GM18508 (cell line): ENCODE results near the gene CXCL9.
A peak's percentile ranks its signal among the peaks of the same experiment; 100 is the strongest.
"Not testable (repeated sequence)": the region's sequence is repeated elsewhere in the genome, so short reads cannot be mapped to it uniquely, and the experiment has no call there.

ENCODE experiments used
- ATAC-seq: cut with Tn5 transposase; IDR thresholded peaks from one replicate; pipeline ENCODE4 v1.9.1; 2021; ENCODE audit warnings: moderate number of reproducible peaks; ENCODE audit not compliant: insufficient read depth, unreplicated experiment

The CXCL9 gene

DNA sequence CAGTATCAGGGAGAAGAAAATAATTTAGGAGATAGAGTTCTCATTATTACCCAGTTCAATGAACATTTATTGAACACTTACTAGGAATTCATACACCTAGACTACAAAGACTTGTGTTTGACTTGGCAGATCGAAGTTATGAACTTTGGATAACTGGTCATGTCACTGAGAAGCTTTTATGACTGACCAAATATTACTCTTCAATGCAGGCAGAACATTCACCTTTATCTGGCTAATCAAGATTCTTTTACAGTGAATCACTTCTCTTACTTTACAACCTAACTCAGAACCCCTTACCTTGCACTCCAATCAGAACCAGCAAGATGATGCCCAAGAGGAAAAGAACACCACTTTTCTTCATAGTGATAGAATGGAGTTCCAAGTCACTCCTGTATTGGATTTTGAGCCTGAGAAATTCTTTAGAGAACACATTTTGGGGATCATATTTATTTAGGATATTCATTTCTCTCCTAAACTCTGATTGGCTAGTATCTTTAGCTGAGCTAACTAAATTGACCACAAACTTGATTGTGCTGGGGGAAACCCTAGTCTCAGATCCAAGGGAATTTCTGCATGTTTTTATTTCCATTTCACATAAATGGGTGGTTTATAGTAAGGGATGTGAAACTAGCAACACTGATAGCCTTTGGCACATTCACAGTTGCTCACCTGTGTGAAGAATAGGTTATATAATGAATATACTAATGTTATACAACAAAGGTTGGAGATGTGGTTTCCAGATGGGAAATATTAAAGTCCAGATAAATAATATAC is at the start of gene CXCL9:
Gene CXCL9 (minus strand): TSS at position 421 of the 774 bp plus-strand sequence. CDS start 60 bp downstream, at position 361.
- no peak for ATAC-seq

DNA sequence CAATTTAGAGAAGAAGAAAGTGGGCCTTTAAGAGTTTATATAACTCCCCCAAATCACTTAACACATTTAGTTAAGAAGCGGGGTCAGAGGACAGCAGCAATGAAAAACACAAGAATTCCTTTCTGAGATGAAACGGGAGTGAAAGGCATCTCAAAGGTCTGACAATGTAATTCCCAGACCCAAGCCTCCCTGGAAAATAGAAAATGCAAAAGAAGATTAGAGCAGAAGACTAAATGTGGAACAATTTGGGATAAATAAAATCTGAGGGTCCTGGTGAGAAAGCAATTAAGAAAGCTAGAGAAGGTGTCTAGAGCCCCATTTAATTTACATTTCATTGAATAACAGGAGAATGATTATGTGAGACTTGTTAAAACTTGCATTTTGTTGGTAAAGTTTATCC is 48.1 kb upstream of the CXCL9 start:
- no peak for ATAC-seq

DNA sequence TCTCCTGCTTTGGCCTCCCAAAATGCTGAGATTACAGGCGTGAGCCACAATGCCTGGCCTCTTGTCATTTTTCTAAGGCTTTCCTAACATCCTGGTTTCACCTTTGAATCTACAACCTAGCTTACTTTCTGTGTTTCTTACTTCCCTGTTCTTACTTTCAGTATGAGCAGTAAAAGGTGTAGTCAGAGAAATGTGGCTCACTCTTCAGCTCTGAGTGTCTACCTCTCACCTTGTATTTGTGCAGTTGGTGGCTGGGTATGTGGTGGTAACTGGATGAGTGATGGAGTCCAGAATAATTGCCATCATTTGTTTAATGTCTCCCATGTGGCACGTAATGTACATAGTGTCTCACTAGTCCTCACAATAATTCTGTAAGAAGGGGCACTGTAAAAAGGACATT is 47.7 kb upstream of the CXCL9 start:
- peak; percentile 98 for ATAC-seq

DNA sequence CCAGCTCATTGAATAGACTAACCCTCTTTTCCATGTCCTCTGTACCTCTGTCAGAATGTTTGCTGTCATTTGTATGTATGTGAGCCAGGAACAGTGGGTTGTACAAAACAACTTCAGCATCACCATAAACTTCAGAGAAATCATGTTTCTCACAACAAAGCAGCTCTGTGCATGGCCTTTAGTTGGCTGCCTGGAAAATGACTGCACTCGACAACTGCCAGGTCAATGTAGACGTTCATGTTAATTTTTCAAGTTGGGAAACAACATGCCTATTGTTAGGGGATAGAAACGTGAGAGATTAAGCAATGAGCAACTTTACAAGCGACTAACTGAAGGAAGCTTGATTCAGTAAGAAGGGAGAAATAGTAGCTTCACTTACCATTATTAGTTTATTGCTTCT is 46.4 kb upstream of the CXCL9 start:
- no peak for ATAC-seq

DNA sequence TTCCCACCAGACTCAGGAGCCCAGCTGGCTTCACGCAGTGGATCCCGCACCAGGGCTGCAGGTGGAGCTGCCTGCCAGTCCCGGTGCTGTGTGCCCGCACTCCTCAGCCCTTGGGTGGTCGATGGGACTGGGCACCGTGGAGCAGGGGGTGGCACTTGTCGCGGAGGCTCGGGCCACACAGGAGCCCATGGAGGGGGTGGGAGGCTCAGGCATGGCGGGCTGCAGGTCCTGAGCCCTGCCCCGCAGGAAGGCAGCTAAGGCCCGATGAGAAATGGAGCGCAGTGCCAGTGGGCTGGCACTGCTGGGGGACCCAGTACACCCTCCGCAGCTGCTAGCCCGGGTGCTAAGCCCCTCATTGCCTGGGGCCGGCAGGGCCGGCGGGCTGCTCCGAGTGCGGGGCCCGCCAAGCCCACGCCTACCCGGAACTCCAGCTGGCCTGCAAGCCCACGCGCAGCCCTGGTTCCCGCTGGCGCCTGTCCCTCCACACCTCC is 43.3 kb upstream of the CXCL9 start:
- ATAC-seq: not testable (repeated sequence)

DNA sequence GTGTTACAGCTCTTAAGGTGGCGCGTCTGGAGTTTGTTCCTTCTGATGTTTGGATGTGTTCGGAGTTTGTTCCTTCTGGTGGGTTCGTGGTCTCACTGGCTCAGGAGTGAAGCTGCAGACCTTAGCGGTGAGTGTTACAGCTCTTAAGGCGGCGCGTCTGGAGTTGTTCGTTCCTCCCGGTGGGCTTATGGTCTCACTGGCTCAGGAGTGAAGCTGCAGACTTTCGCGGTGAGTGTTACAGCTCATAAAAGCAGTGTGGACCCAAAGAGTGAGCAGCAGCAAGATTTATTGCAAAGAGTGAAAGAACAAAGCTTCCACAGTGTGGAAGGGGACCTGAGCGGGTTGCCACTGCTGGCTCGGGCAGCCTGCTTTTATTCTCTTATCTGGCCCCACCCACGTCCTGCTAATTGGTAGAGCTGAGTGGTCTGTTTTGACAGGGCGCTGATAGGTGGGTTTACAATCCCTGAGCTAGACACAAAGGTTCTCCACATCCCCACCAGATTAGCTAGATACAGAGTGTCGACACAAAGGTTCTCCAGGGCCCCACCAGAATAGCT is 42.6 kb upstream of the CXCL9 start:
- not testable (repeated sequence) for ATAC-seq

DNA sequence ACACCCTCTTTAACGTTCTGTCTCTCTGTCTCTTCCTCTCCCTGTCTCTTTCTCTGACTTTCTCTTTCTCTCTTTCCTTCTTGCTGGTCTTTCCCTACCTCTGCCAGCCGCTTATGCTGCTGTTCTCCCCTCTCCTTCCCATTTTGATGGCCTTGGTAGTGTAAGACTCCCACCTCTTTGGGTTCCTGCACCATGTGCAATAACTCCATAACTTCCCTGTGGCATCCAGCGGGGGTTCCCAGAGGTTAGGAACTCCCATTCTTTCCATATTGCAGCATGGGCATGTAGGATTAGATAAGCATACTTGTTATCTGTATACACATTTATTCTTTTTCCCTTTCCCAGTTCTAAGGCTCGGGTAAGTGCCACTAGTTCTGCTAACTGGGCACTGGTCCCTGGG is 37.4 kb upstream of the CXCL9 start:
- not testable (repeated sequence) for ATAC-seq

DNA sequence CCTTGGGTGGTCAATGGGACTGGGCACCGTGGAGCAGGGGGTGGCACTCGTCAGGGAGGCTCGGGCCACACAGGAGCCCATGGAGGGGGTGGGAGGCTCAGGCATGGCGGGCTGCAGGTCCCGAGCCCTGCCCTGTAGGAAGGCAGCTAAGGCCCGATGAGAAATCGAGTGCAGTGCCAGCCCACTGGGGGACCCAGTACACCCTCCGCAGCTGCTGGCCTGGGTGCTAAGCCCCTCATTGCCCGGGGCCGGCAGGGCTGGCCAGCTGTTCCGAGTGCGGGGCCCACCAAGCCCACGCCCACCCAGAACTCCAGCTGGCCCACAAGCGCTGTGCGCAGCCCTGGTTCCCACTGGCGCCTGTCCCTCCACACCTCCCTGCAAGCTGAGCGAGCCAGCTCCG is 36.0 kb upstream of the CXCL9 start:
- not testable (repeated sequence) for ATAC-seq

DNA sequence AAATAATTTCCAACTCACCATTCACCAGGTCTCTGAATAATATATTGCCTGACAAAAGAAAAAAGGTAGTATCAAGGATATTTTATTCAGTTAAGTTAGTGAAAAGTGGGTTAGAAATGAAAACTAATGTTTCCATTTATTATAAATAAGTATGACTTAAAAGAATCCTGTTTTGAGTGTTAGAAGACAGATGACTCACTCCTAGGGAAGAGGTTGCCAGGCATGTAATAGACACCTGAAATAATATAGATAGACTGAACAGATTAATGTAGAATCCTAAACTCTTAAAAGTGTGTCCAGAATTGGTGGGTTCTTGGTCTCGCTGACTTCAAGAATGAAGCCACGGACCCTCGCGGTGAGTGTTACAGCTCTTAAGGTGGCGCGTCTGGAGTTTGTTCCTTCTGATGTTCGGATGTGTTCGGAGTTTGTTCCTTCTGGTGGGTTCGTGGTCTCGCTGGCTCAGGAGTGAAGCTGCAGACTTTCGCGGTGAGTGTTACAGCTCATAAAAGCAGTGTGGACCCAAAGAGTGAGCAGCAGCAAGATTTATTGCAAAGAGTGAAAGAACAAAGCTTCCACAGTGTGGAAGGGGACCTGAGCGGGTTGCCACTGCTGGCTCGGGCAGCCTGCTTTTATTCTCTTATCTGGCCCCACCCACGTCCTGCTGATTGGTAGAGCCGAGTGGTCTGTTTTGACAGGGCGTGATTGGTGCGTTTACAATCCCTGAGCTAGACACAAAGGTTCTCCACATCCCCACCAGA is 35.1 kb upstream of the CXCL9 start:
- not testable (repeated sequence) for ATAC-seq

DNA sequence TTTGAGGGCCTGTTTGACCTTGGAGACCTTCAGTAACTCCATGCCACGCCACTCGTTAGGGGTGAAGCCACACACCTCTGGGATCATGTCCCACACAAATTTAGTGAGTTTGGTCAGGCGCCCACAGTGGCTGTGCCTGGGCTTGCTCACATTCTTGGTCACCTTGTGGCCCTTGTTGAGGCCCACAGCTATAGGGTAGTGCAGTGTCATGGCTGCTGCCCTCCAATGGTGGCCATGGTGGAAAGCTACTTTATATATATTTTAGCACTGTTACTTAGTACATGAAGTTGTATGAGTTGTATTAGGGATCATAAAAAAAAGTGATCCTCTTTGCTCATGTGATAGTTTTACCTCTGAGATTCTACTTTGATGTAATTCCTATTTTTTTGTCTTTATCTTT is 29.5 kb upstream of the CXCL9 start:
- no peak for ATAC-seq

DNA sequence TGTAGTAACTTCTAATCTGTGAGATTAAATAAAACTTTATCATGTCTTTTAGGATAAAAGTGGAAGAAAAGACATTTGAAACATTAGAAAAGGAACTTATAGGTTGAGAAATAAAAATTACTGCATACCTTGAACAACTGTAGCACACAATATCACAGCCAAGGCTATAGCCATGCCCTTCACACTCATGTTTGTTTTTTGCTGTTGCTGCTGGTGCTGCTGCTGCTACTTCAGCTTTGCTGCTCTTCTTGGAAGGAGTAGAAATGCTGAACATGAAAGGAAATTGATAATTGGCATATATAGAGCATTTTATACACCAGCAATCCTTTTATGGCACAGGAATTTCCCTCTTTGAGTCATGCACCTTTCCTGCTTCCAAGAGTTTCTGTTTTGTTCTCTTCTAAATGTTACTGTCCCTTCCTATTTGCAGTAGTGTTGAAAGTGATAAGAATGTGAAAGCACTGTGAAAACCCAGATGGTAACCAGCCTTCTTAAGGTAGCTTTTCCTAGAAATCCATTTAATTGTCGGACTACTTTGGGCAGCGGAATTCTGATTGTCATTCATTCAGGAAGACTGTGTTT is 28.6 kb upstream of the CXCL9 start, which contains the start of gene CXCL11:
Gene CXCL11 (minus strand): TSS at position 272 of the 582 bp plus-strand sequence. CDS start 83 bp downstream, at position 189.
- no peak for ATAC-seq

DNA sequence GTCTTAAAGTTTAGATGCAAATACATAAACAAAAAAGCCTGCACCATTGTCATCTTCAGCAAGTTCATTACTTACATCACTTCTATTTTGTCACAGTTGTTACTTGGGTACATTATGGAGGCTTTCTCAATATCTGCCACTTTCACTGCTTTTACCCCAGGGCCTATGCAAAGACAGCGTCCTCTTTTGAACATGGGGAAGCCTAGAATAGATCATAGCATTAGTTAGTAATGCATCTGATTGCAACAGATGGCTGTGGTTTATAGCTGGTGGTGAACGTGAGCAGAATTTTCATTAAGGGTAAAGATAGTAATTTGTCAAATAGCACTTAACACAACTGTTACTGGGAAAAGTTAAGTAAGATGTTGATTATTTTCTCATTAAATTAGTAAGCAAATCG is 27.8 kb upstream of the CXCL9 start:
- no peak for ATAC-seq

DNA sequence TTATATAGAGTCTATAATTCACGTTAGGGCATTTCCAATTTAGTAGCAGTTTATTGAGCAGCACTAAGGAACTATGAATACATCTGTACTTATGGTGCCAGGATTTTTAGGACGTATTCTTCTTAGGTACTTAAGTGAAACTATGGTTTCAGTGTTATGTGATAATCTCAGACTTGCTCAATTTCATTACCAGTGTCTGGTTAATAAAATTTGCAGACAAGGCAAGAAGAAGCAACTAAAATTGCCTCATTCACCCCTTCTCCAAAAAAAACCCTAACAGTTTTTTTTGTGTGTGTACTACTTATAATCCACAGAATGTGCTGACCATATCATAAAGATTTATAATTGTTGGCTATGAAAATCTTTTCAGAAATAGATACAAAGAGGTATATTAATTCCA is 22.0 kb upstream of the CXCL9 start:
- ATAC-seq: no peak

DNA sequence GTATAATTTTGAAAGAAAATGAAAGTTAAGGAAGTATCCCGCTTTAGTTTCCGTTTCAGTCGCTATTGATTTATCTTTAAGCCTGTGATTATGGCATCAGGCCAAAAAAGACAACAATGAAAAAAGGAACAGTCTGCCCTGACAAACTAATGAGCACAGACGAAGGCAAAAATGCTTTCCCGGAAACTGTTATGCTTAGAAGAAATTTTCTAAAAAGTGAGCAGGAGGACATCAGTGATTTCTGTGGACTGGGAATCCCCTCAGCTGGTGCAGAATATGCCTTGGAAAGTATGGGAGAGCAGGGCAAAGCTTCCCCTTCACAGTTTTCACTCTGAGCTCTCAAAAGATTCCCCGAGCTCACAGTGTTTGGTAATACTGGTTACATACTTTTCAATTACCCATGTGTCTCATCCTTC is 21.0 kb upstream of the CXCL9 start:
- ATAC-seq: no peak

DNA sequence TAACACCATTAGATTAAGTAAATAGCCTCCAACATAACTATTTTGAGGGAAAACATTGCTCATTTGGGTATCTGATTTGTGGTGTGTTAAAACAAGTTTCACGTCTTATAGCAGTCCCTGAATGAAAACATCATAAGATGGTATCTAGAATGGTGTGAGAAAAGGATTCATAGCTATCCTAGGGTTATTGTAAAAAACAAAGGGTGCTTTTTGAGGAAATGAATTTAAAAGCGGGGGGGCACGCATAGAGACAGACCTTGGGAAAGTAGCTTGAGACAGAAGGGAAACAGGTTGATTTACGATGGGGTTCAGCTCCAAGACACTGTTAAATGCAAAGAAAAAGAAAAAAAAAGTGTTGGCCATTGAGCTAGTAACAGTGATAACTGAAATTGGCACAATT is 16.8 kb upstream of the CXCL9 start:
- ATAC-seq: no peak

DNA sequence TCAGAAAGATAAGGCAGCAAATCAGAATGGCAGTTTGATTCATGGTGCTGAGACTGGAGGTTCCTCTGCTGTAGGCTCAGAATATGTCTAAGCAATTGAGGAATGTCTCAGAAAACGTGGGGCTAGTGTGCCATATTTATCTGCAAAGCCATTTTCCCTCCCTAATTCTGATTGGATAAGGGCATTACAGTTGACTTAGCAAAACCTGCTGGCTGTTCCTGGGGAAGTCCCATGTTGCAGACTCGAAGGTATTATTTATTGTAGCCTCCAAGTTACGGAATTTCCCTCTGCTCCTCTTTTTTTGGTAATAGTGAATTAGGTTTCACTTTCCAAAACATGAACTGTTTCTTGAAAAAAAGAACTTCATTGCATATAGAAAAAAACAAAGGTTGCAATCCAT is 16.1 kb upstream of the CXCL9 start, which contains the start of gene CXCL10:
Gene CXCL10 (minus strand): TSS at position 109 of the 400 bp plus-strand sequence. CDS start 66 bp downstream, at position 43.
- no peak for ATAC-seq

DNA sequence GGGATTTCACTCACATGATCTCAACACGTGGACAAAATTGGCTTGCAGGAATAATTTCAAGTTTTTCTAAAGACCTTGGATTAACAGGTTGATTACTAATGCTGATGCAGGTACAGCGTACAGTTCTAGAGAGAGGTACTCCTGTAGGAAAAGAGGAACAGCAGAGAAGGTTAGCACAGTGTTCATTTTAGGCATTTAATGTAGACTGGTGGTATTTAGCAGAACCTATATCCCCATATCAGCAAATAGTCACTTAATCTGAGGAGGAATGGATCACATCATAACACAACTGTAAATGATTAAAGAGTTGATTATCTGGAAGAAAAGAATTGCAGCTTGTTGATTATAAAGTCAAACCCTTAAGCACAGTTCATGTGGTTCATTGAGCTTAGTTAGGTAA is 15.4 kb upstream of the CXCL9 start:
- no peak for ATAC-seq

DNA sequence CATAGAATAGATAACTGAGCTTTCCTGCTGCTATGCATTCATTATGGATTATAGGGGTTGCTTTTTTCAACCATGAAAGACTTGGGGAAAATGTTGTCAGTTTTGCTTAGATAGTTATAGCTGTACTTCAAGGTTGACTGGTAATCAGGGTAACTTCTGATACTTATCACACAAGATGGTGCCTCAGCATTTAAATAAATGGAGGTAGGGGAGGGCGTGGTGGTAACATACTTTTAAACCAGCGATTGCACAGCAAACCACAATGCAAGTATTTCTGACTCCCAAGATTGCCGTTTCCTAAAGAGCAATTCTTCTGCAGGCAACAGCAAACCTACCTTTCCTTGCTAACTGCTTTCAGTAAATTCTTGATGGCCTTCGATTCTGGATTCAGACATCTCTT is 14.7 kb upstream of the CXCL9 start:
- ATAC-seq: no peak

DNA sequence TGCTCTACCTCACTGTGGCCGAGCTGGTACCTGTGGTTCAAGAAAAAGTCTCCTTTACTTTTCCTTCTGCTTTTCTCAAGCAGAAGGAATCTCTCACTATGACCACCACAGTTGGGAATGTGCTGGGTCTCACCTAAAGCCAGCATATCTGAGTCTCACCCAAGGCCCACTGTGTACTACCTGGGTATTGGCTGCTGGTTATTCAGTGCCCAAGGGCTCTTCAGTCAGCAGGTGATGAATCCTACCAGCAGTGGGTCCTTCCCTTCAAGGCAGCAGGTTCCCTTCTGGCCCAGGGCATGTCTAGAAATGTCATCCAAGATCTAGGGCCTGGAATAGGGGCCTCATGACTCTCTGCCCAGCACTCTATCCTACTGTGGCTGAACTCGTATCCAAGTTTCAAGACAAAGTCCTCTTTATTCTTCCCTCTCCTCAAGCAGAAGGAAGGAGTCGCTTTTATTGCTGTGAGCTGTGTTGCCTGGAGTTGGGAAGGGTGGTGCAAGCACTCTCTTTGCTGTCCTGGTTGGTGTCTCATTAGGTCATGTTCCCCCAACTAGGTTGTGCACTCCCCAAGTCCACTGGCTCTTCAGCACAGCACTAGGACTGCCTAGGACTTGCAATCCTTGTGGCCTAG is 9.9 kb upstream of the CXCL9 start:
- ATAC-seq: no peak

DNA sequence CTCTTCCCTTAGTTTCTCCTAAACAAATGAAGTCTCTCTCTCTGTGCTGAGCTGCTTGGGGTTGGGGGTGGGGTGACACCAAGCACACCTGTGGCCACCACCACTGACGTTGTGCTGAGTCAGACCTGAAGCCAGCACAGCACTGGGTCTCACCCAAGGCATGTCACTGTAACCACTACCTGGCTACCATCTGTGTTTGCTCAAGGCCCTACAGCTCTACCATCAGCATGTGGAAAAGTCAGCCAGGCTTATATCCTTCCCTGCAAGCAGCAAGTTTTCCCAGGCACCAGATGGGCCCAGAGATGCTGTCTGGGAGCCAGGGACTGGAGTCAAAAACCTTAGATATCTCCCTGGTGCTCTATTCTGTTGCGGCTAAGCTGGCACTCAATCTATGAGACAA is 9.1 kb upstream of the CXCL9 start:
- ATAC-seq: peak; percentile 57
